T47D (cell line): Measurements from ENCODE around the gene VWA8.
"Not testable (repeated sequence)": the region's sequence is repeated elsewhere in the genome, so short reads cannot be mapped to it uniquely, and the experiment has no call there.

ENCODE experiments used
- DNase-seq, 2 experiments: peaks; one replicate each; pipeline versions ENCODE4 v3.0.0 to v3.0.0-alpha.2; 2011 to 2012; ENCODE audit warnings: low read depth in 1 of 2, low spot score in 1 of 2
- JUND ChIP-seq: IDR thresholded peaks from 2 replicates; pipeline ENCODE4 v1.6.1; 2012; ENCODE audit warnings: low read depth
- in situ Hi-C: cut with HindIII; loops from 2 replicates; pipeline ENCODE4 v1.10.0; 2016; ENCODE audit warnings: low sequenced_read_pairs, low pct_unique_long_range_greater_than_20kb

VWA8 gene

GRCh38 chr13:41854758-41855157 lies 106.2 kb downstream of the VWA8 start:
- no peak for DNase-seq
- in situ Hi-C loops = no loop called here
- no peak for TF ChIP-seq JUND

GRCh38 chr13:41851351-41851750 lies 109.6 kb downstream of the VWA8 start:
- in situ Hi-C loops = no loop called here
- no peak for DNase-seq
- TF ChIP-seq JUND = no peak

DNA sequence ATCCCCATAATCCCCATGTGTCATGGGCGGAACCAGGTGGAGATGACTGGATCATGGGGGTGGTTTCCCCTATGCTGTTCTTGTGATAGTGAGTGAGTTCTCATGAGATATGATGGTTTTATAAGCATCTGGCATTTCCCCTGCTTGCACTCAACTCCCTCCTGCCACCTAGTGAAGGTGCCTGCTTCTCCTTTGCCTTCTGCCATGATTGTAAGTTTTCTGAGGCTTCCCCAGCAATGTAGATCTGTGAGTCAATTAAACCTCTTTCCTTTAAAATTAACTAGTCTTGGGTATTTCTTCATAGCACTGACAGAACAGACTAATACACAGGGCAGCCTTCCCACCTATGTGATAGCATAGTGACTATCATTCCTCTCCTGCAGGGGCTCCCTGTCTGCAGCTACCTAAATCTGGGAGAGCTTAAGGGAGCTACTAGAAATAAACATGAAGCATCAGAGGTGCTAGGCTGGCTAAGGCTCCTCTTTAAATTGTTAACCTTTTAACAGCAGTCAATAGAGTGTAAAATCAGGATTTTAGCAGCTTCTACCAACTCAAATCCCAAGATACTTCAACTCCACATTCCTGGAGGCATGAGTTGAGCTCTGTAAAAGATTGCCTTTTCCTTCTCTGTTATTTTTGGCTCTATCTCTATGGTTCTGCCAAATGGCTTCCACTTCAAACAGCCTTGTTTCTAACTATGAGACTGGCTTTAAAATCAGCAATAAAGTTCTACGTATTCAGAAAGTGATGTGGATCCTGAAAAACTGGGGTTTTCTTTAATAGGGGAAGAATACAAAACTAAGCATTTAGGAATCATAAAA lies 112.3 kb downstream of the VWA8 start:
- no peak for DNase-seq
- in situ Hi-C loops = no loop called here
- TF ChIP-seq JUND = no peak

DNA sequence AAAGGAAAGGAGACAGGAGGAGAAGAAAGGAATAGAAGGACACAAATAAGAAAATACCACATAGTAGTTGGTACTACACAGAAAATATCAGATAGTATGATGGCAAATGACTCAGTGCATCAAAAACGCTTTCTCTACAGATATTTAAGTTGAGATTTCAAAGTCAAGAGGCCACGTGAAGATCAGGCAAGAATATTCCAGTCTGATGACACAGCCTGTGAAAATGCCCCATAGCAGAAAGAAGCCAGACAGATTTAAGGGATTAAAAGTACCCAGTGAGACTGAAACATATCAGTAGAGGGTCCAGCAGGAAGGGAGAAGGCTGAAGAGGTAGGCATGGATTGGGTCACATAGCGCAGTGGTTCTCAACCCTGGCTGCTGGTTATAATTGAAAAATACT lies 113.7 kb downstream of the VWA8 start:
- no peak for DNase-seq
- no peak for TF ChIP-seq JUND
- in situ Hi-C loops = no loop called here

DNA sequence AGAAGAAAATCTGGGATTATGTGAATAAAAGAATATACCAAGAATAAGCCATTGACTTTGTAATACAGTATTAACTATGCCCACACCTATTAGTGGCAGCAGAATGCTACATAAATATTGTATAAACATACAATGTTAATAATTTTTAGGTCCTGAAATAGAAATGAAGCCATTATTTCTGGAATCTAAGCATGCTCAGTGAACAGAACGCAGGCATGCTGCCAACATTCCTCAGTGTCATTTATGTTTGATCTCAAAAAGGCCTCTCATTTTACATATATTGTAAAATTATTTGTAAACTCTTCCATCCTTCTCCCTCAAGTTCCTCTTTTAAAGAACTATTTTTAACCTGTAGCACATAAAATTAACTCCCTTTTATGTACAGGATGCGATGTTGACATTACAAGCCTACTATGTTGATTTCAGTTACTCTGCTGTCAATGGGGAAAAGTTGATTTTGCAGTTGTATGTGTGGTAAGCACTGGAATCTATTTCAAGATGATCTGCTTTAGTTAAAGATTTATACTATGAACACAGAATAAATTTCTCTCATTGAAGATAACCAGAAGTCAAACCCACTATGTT lies 118.8 kb downstream of the VWA8 start:
- in situ Hi-C loops = no loop called here
- no peak for DNase-seq
- no peak for TF ChIP-seq JUND

DNA sequence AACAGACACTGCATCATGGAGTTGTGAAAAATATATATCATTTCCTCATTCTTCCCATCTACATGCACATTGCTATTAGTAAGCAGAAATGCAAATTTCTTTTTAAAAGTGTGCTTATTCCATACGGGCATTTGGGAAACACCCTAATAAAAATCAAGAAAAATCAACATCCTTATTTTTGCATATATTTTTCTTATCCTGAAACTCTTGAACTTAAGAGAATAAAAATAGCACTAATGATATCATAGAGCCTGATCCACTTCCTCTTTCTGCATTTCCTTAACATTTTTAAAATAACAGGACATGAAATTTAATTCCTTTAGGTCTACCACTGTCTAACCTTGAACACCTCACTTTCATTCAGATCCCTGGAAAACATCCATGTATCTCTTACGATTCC lies 123.3 kb downstream of the VWA8 start:
- in situ Hi-C loops = no loop called here
- TF ChIP-seq JUND = no peak
- no peak for DNase-seq

DNA sequence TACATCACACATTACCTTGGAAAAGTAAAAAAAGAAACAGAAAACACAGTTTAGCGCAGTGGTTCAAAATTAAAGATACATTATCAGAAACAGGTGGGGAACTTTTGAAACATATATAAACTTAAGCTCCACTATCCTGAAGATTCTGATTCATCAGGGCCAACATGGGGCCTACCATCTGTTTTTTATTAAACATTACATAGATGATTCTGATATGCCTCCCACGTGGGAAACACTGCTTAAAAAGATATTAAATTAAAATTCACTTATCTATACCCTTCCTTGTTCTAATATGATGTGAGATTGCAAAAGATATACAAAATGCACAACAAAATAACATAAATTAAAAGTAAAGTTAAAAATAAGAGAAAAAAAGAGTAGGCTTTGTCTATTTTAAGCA lies 125.0 kb downstream of the VWA8 start:
- in situ Hi-C loops = no loop called here
- no peak for DNase-seq
- TF ChIP-seq JUND = no peak

GRCh38 chr13:41834697-41835096 lies 126.2 kb downstream of the VWA8 start:
- in situ Hi-C loops, DNase-seq: not testable (repeated sequence)

DNA sequence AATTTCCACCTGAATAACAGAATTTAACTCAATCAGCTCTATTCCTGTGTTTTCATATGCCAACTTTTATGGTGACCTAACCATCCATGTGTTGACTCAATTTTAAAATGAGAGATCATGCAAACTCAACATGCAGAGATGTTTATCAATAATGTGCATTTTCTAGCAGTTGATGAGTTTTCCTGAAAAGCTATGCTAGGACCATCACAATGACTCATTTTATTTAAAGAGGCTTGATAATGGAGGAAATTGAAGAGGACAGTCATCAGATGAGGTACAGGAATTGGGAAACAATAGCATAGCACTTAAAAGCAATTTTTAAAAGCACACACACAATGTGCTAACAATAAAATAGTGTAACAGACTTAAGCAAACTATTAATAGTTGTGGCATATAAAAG lies 127.1 kb downstream of the VWA8 start:
- in situ Hi-C loops = no loop called here
- TF ChIP-seq JUND = no peak
- DNase-seq = no peak

- in situ Hi-C loops = no loop called here
- TF ChIP-seq JUND = no peak
- DNase-seq = no peak
Observed at GRCh38 chr13:41833201-41833600, 127.7 kb downstream of the VWA8 start.

GRCh38 chr13:41827507-41828213 lies 133.2 kb downstream of the VWA8 start:
- no peak for DNase-seq
- no peak for TF ChIP-seq JUND
- in situ Hi-C loops = no loop called here

GRCh38 chr13:41825691-41826090 lies 135.2 kb downstream of the VWA8 start:
- in situ Hi-C loops = no loop called here
- no peak for DNase-seq
- no peak for TF ChIP-seq JUND

GRCh38 chr13:41823476-41823875 lies 137.4 kb downstream of the VWA8 start:
- no peak for DNase-seq
- no peak for TF ChIP-seq JUND
- in situ Hi-C loops = no loop called here
